Adrenal gland (tissue), 12 donors: Measurements from ENCODE around the gene ARF6. TPM values are rescaled to one million over a fixed set of nuclear protein-coding genes. Genes with fewer than 3 reads are reported as not detected.
"Not testable (repeated sequence)": the region's sequence is repeated elsewhere in the genome, so short reads cannot be mapped to it uniquely, and the experiment has no call there.

Source experiments
- DNase-seq, 7 donors: peaks; one replicate each; pipeline ENCODE4 v3.0.0-alpha.2; 2019 to 2020
- H3K27ac ChIP-seq, 5 donors: fragments of 200-600 bp; sonication (generic) in 4 of 5; 1 replicate in 3 of 5; 2 replicates in 2 of 5; pipeline versions ENCODE4 v1.5.1 to v1.8.0; 2016 to 2020; ENCODE audit warnings: mild to moderate bottlenecking in 1 of 5
- H3K27me3 ChIP-seq: fragments of 200-600 bp; 2 replicates; pipeline ENCODE4 v1.8.0; 2021
- H3K36me3 ChIP-seq, 2 donors: fragments of 200-600 bp; replicated peaks in 1 of 2; 1 replicate in 1 of 2; 2 replicates in 1 of 2; pipeline versions ENCODE4 v1.5.1 to v1.8.0; 2018 to 2022
- H3K4me1 ChIP-seq, 2 donors: fragments of 200-600 bp; replicated peaks in 1 of 2; 1 replicate in 1 of 2; 2 replicates in 1 of 2; pipeline versions ENCODE4 v1.5.1 to v1.8.0; 2018 to 2021
- H3K4me3 ChIP-seq, 4 donors: fragments of 200-600 bp; sonication (generic) in 3 of 4; one replicate each; pipeline ENCODE4 v1.5.1; 2016 to 2018
- H3K9me3 ChIP-seq, 3 donors: fragments of 200-600 bp; sonication (generic) in 1 of 3; replicated peaks in 1 of 3; 1 replicate in 2 of 3; 2 replicates in 1 of 3; pipeline versions ENCODE4 v1.5.1 to v1.8.0; 2016 to 2021
- CTCF ChIP-seq, 6 experiments: fragments of 450-650 bp in 4 of 6; fragments of 200-600 bp in 2 of 6; sonication (generic) in 1 of 6; IDR thresholded peaks; 1 replicate in 5 of 6; 2 replicates in 1 of 6; pipeline versions ENCODE4 v1.5.1 to v1.8.0; 2016 to 2021; ENCODE audit warnings: antibody characterized with exemption in 6 of 6, mild to moderate bottlenecking in 2 of 6, moderate library complexity in 1 of 6
- POLR2A ChIP-seq, 2 donors: fragments of 450-650 bp; IDR thresholded peaks; one replicate each; pipeline ENCODE4 v1.6.1; 2017; ENCODE audit warnings: antibody characterized with exemption in 2 of 2, mild to moderate bottlenecking in 2 of 2, moderate library complexity in 1 of 2
- WGBS, 4 donors: extraction: QIAGEN DNeasy Blood & Tissue Kit in 2 of 4; methylation state at CpG; one replicate each; pipeline versions ENCODE4 v1.1.5 to v1.1.7; 2013 to 2017; 5-methylcytosine and 5-hydroxymethylcytosine counted together
- intact Hi-C, 2 donors: fragments of 100-400 bp; cut with DNase I; formaldehyde crosslinking; loops; one replicate each; pipeline versions ENCODE4 v1.14.1 to v1.15.0; 2022 to 2023
- polyA plus RNA-seq, 3 donors: library from polyadenylated mRNA; stranded (reverse); fragments of 200-250 nt in 2 of 3; fragments of 350-450 nt in 1 of 3; fragmentation: Illumina TruSeq in 1 of 3; extraction: RNeasy Lipid Tissue Mini Kit (QIAGEN cat#74804) in 1 of 3; gene quantifications; one replicate each; pipeline ENCODE4 v1.2.3, GENCODE V29; 2013 to 2014
- total RNA-seq, 9 donors: library from RNA; depleted of rRNA in 4 of 9; stranded (reverse); fragments of >200 nt in 4 of 9; fragments of 120-200 nt in 1 of 9; fragmentation: NEBNext Ultra II Directional in 1 of 9; extraction: Animal tissue kit (Norgen Biotek cat#: 25700) in 1 of 9; gene quantifications; one replicate each; pipeline versions ENCODE4 v1.1.0 to v1.2.4, GENCODE V29; 2013 to 2023
- donor health status: healthy with polysubstance abuse.
- donor health status: Bipolar disorder and iron deficiency.
- donor health status: DM: yes; HTN: yes; CAD: no.
- donor health status: DM: no; HTN: no; CAD: no.
- donor health status: DM: no; HTN: no; CAD: no.
- donor health status: DM: yes; HTN: yes; CAD: no.

ARF6 gene
- total and polyA plus RNA-seq, 12 donors, result 13.6 to 65.8 (median 47.6) TPM

- H3K27ac ChIP-seq, result peak overlapping the region; percentile 95 to 100 (median 99)
Observed at GRCh38 chr14:49892301-49892635, 614 bp upstream of the ARF6 start.

GRCh38 chr14:49893309-49894213 lies 679 bp downstream of the ARF6 start:
- H3K36me3 ChIP-seq, result peaks cover 0 to 4% of the 10 kb centered on the region in 2 donors
- peak overlapping the region; percentile 95 to 100 (median 99) for H3K27ac ChIP-seq
- TF ChIP-seq POLR2A (IDR thresholded peaks at IDR 0.05) (no peak), CTCF (IDR thresholded peaks at IDR 0.05) (no peak)
- no peaks in the 10 kb centered on the region for H3K9me3 ChIP-seq
- intact Hi-C loops, result loop anchor here (10.0 kb wide), 1 partner anchor 111 kb away; no protein-coding TSS in a partner anchor
- no peaks in the 10 kb centered on the region for H3K27me3 ChIP-seq
- DNase-seq, result peak; percentile 28 to 77 (median 65)
- H3K4me3 ChIP-seq, result peak overlapping the region; percentile 75 to 95 (median 86)
- peaks cover 33 to 48% of the 10 kb centered on the region in 2 donors for H3K4me1 ChIP-seq
- WGBS, 4 donors, result 0 to 1% (median 0%) methylated on average over 23 to 85 of the region's 85 CpGs

More at GRCh38 chr14:49892301-49892635, 614 bp upstream of the ARF6 start:
- intact Hi-C loops, result loop anchor here (10.0 kb wide), 1 partner anchor 113 kb away; no protein-coding TSS in a partner anchor
- peak; percentile 56 to 88 (median 78) for DNase-seq
- Histone ChIP-seq H3K4me3 (peak overlapping the region in 2 of 4 donors; percentile 75 to 83), H3K36me3 (peaks cover 0 to 4% of the 10 kb centered on the region in 2 donors), H3K27me3 (no peaks in the 10 kb centered on the region), H3K4me1 (peaks cover 29 to 35% of the 10 kb centered on the region in 2 donors), H3K9me3 (no peaks in the 10 kb centered on the region)
- 0 to 2% (median 1%) methylated on average over 12 of the region's 12 CpGs for WGBS, 4 donors
- TF ChIP-seq POLR2A (IDR thresholded peaks at IDR 0.05) (no peak), CTCF (IDR thresholded peaks at IDR 0.05) (peak in 1 of 6 experiments; percentile 43)

GRCh38 chr14:49894214-49895107 lies 1.6 kb downstream of the ARF6 start:
- not testable (repeated sequence) for H3K27me3 ChIP-seq
- WGBS, 4 donors, result 5 to 7% (median 7%) methylated on average over 8 of the region's 8 CpGs
- H3K27ac ChIP-seq, result peak overlapping the region; percentile 95 to 100 (median 99)

GRCh38 chr14:49895480-49895879 lies 2.6 kb downstream of the ARF6 start:
- peak overlapping the region in 2 of 4 donors; percentile 30 to 75 for H3K4me3 ChIP-seq
- H3K27ac ChIP-seq, result peak overlapping the region in 2 of 5 donors; percentile 2 to 99
- H3K4me1 ChIP-seq, result peaks cover 33 to 51% of the 10 kb centered on the region in 2 donors
- intact Hi-C loops, result loop anchor here (10.0 kb wide), 1 partner anchor 109 kb away; no protein-coding TSS in a partner anchor
- H3K36me3 ChIP-seq, result peaks cover 0 to 4% of the 10 kb centered on the region in 2 donors
- no peaks in the 10 kb centered on the region for H3K27me3 ChIP-seq
- no peak for TF ChIP-seq CTCF (IDR thresholded peaks at IDR 0.05)
- TF ChIP-seq POLR2A (IDR thresholded peaks at IDR 0.05), result no peak
- DNase-seq, result no peak
- H3K9me3 ChIP-seq, result no peaks in the 10 kb centered on the region
- 41 to 58% (median 50%) methylated on average over 4 of the region's 4 CpGs for WGBS, 4 donors

More at GRCh38 chr14:49894214-49895107, 1.6 kb downstream of the ARF6 start:
- not testable (repeated sequence) for DNase-seq, H3K9me3 ChIP-seq, H3K36me3 ChIP-seq
- Histone ChIP-seq H3K4me3 (peak overlapping the region; percentile 75 to 95 (median 86)), H3K4me1 (peaks cover 33 to 51% of the 10 kb centered on the region in 2 donors)
- intact Hi-C loops, result loop anchor here (10.0 kb wide), 1 partner anchor 110 kb away; no protein-coding TSS in a partner anchor

- not testable (repeated sequence) for H3K9me3 ChIP-seq, H3K27ac ChIP-seq, H3K27me3 ChIP-seq, H3K36me3 ChIP-seq, DNase-seq
- Histone ChIP-seq H3K4me3 (peak overlapping the region in 1 of 4 donors; percentile 75), H3K4me1 (peaks cover 33 to 51% of the 10 kb centered on the region in 2 donors)
- intact Hi-C loops, result loop anchor here (10.0 kb wide), 1 partner anchor 109 kb away; no protein-coding TSS in a partner anchor
Observed at GRCh38 chr14:49896272-49896671, 3.4 kb downstream of the ARF6 start.
